HepG2 (cell line): ENCODE data around the gene ABHD2. TPM values are rescaled to one million over a fixed set of nuclear protein-coding genes. Genes with fewer than 3 reads are reported as not detected.

Source experiments
- ARNT2 ChIP-seq: sonication (generic); formaldehyde crosslinking; IDR thresholded peaks from 2 replicates; pipeline ENCODE4 v1.8.0; 2022; ENCODE audit warnings: mild to moderate bottlenecking, low read depth, missing genetic modification reagents, moderate library complexity
- BORCS8-MEF2B ChIP-seq: sonication (generic); formaldehyde crosslinking; IDR thresholded peaks from 2 replicates; pipeline ENCODE4 v1.8.0; 2022; ENCODE audit warnings: mild to moderate bottlenecking, missing genetic modification reagents
- HOXD1 ChIP-seq: sonication (generic); formaldehyde crosslinking; IDR thresholded peaks from 2 replicates; pipeline ENCODE4 v1.5.0; 2020; ENCODE audit warnings: missing genetic modification reagents
- ZNF264 ChIP-seq: sonication (generic); formaldehyde crosslinking; IDR thresholded peaks from 2 replicates; pipeline ENCODE4 v1.4.0; 2020; ENCODE audit warnings: missing genetic modification reagents
- polyA plus RNA-seq, 8 experiments: library from polyadenylated mRNA; depleted of rRNA in 3 of 8; stranded (reverse) in 7 of 8; unstranded in 1 of 8; fragments of >200 nt; fragmentation: Illumina TruSeq in 4 of 8; extraction: Trizol in 4 of 8; gene quantifications; 2 replicates each; pipeline versions ENCODE4 v1.2.1 to v1.2.3, GENCODE V29; 2011 to 2016; ENCODE audit warnings: low read depth in 4 of 8, missing spikeins in 1 of 8, mixed read lengths in 1 of 8; ENCODE audit not compliant: insufficient read depth in 1 of 8
- total RNA-seq, 5 experiments: library from RNA; depleted of rRNA; stranded (reverse); fragments of >200 nt; fragmentation: Illumina TruSeq; extraction: Trizol; gene quantifications; 2 replicates each; pipeline ENCODE4 v1.2.3, GENCODE V29; 2016; ENCODE audit warnings: low read depth in 1 of 5
- TF ChIP-seq, protein P1 (sequence below): sonication (generic); formaldehyde crosslinking; IDR thresholded peaks from 2 replicates; pipeline ENCODE4 v1.4.0; 2020; ENCODE audit warnings: mild to moderate bottlenecking, missing genetic modification reagents
- TF ChIP-seq, protein P2 (sequence below): sonication (generic); formaldehyde crosslinking; IDR thresholded peaks from 2 replicates; pipeline ENCODE4 v1.5.1; 2020; ENCODE audit warnings: mild to moderate bottlenecking, missing genetic modification reagents
- TF ChIP-seq, protein P3 (sequence below): sonication (generic); formaldehyde crosslinking; IDR thresholded peaks from 2 replicates; pipeline ENCODE4 v1.4.0; 2020; ENCODE audit warnings: mild to moderate bottlenecking, missing genetic modification reagents

Gene ABHD2
- total and polyA plus RNA-seq, 2 of the 13 experiments (the other 11 are each of a cell fraction or from before 2014, with no cell fraction given), result 14.8 to 22.4 TPM

DNA sequence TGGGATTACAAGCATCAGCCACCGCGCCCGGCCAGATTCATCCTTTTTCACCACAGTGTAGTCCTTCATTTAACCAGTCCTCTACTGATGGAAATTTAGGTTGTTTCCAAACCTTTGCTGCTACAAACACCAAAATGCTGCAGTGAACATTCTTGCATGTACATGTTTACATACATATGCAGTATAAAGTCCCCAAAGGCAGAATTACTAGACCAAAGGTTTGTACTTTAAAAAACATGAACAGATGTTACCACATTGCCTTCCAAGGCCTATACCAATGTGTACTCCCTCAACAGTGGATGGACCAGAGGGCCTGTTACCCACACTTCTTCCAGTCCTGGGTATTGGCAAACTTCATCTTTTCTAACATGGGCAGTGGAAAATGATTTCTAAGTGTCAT is 82.1 kb downstream of the ABHD2 start (continued):
- TF ChIP-seq, protein P1, sequence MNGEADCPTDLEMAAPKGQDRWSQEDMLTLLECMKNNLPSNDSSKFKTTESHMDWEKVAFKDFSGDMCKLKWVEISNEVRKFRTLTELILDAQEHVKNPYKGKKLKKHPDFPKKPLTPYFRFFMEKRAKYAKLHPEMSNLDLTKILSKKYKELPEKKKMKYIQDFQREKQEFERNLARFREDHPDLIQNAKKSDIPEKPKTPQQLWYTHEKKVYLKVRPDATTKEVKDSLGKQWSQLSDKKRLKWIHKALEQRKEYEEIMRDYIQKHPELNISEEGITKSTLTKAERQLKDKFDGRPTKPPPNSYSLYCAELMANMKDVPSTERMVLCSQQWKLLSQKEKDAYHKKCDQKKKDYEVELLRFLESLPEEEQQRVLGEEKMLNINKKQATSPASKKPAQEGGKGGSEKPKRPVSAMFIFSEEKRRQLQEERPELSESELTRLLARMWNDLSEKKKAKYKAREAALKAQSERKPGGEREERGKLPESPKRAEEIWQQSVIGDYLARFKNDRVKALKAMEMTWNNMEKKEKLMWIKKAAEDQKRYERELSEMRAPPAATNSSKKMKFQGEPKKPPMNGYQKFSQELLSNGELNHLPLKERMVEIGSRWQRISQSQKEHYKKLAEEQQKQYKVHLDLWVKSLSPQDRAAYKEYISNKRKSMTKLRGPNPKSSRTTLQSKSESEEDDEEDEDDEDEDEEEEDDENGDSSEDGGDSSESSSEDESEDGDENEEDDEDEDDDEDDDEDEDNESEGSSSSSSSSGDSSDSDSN, result no peak
- TF ChIP-seq, protein P2, sequence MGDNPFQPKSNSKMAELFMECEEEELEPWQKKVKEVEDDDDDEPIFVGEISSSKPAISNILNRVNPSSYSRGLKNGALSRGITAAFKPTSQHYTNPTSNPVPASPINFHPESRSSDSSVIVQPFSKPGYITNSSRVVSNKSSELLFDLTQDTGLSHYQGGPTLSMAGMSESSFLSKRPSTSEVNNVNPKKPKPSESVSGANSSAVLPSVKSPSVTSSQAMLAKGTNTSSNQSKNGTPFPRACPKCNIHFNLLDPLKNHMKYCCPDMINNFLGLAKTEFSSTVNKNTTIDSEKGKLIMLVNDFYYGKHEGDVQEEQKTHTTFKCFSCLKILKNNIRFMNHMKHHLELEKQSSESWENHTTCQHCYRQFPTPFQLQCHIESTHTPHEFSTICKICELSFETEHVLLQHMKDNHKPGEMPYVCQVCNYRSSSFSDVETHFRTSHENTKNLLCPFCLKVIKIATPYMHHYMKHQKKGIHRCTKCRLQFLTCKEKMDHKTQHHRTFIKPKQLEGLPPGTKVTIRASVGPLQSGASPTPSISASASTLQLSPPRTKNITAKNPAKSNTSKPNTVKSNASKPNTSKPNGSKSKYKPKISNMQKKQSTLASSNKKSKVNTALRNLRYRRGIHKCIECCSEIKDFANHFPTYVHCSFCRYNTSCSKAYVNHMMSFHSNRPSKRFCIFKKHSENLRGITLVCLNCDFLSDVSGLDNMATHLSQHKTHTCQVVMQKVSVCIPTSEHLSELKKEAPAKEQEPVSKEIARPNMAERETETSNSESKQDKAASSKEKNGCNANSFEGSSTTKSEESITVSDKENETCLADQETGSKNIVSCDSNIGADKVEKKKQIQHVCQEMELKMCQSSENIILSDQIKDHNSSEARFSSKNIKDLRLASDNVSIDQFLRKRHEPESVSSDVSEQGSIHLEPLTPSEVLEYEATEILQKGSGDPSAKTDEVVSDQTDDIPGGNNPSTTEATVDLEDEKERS, result no peak
- no peak for TF ChIP-seq BORCS8-MEF2B
- TF ChIP-seq, protein P3, sequence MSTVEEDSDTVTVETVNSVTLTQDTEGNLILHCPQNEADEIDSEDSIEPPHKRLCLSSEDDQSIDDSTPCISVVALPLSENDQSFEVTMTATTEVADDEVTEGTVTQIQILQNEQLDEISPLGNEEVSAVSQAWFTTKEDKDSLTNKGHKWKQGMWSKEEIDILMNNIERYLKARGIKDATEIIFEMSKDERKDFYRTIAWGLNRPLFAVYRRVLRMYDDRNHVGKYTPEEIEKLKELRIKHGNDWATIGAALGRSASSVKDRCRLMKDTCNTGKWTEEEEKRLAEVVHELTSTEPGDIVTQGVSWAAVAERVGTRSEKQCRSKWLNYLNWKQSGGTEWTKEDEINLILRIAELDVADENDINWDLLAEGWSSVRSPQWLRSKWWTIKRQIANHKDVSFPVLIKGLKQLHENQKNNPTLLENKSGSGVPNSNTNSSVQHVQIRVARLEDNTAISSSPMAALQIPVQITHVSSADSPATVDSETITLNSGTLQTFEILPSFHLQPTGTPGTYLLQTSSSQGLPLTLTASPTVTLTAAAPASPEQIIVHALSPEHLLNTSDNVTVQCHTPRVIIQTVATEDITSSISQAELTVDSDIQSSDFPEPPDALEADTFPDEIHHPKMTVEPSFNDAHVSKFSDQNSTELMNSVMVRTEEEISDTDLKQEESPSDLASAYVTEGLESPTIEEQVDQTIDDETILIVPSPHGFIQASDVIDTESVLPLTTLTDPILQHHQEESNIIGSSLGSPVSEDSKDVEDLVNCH, result no peak
- no peak for TF ChIP-seq ZNF264
- no peak for TF ChIP-seq HOXD1
- TF ChIP-seq ARNT2 (CRISPR knock-in tag), result no peak
